ENCODE data around the gene MRPL11. TPM values are rescaled to one million over a fixed set of nuclear protein-coding genes. Genes with fewer than 3 reads are reported as not detected.

MRPL11 gene
- total and polyA plus RNA-seq, 2 of the 13 experiments (the other 11 are each of a cell fraction or from before 2014, with no cell fraction given) = 72.9 to 176 TPM

DNA sequence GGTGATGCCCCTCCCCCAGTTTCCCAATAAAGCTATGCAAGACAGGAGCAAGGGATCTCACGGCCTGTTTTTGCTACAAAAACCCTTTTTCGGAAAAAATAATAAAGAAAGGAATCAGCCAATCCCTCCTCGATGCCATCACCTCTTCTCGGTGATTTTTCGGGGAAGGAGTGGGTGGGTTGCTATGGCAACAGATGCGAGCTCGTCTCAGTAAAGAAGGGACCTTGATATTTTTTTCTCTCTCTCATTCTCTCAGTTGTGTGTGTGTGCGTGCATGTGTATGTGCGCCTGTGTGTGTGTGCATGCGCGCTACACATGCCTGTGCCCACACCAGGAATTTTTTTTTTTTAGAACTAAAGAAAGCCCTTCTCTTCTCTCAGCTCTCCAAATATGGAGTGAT lies 21.6 kb downstream of the MRPL11 start:
- no peak overlapping the region for H3K9ac ChIP-seq (ENCODE audit: insufficient read depth, low read depth, low read length)
- no peak for FAIRE-seq
- DNase-seq (ENCODE audit: low spot score) = no peak
- no peak overlapping the region for H3K27ac ChIP-seq (ENCODE audit: extremely low read length, insufficient read depth, low read length)
- H3K27me3 ChIP-seq (ENCODE audit: control insufficient read depth in 1 of 2, insufficient read depth in 2 of 2, low read length in 2 of 2) = peaks cover 0 to 26% of the 10 kb centered on the region in 2 experiments; a peak in 3 of 5 replicates
- CTCF ChIA-PET (ENCODE audit: low intra/inter-chr PET ratio, low total read pairs) = no interaction called here
- ATAC-seq = no peak
- H3K4me1 ChIP-seq (ENCODE audit: insufficient read depth, low read length) = no peaks in the 10 kb centered on the region
- TF ChIP-seq TARDBP (CRISPR knock-in tag; IDR thresholded peaks at IDR 0.05) (no peak), PTBP1 (IDR thresholded peaks at IDR 0.05; ENCODE audit: low read depth, low read length, poor library complexity, severe bottlenecking) (no peak), TMF1 (CRISPR knock-in tag; IDR thresholded peaks at IDR 0.05; ENCODE audit: low read depth) (no peak), RBFOX2 (IDR thresholded peaks at IDR 0.05; ENCODE audit: low read depth, low read length) (no peak), ZC3H4 (CRISPR knock-in tag; IDR thresholded peaks at IDR 0.05; ENCODE audit: borderline replicate concordance) (no peak), BHLHE40 (IDR thresholded peaks at IDR 0.05; ENCODE audit: low read length) (no peak), HDAC6 (IDR thresholded peaks at IDR 0.05; ENCODE audit: low read depth, low read length) (no peak), NFATC3 (CRISPR knock-in tag; IDR thresholded peaks at IDR 0.05) (no peak), ETV6 (CRISPR knock-in tag; conservative IDR thresholded peaks at IDR 0.05) (no peak), NFYC (CRISPR knock-in tag; IDR thresholded peaks at IDR 0.05) (no peak), GPN1 (CRISPR knock-in tag; IDR thresholded peaks at IDR 0.05; ENCODE audit: borderline replicate concordance) (no peak), ZNF3 (CRISPR knock-in tag; IDR thresholded peaks at IDR 0.05) (no peak)
- TF ChIP-seq, protein P1, sequence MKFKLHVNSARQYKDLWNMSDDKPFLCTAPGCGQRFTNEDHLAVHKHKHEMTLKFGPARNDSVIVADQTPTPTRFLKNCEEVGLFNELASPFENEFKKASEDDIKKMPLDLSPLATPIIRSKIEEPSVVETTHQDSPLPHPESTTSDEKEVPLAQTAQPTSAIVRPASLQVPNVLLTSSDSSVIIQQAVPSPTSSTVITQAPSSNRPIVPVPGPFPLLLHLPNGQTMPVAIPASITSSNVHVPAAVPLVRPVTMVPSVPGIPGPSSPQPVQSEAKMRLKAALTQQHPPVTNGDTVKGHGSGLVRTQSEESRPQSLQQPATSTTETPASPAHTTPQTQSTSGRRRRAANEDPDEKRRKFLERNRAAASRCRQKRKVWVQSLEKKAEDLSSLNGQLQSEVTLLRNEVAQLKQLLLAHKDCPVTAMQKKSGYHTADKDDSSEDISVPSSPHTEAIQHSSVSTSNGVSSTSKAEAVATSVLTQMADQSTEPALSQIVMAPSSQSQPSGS (CRISPR knock-in tag; IDR thresholded peaks at IDR 0.05) = no peak
- TF ChIP-seq, protein P2, sequence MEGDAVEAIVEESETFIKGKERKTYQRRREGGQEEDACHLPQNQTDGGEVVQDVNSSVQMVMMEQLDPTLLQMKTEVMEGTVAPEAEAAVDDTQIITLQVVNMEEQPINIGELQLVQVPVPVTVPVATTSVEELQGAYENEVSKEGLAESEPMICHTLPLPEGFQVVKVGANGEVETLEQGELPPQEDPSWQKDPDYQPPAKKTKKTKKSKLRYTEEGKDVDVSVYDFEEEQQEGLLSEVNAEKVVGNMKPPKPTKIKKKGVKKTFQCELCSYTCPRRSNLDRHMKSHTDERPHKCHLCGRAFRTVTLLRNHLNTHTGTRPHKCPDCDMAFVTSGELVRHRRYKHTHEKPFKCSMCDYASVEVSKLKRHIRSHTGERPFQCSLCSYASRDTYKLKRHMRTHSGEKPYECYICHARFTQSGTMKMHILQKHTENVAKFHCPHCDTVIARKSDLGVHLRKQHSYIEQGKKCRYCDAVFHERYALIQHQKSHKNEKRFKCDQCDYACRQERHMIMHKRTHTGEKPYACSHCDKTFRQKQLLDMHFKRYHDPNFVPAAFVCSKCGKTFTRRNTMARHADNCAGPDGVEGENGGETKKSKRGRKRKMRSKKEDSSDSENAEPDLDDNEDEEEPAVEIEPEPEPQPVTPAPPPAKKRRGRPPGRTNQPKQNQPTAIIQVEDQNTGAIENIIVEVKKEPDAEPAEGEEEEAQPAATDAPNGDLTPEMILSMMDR (CRISPR knock-in tag; IDR thresholded peaks at IDR 0.05) = no peak
- TF ChIP-seq, protein P3, sequence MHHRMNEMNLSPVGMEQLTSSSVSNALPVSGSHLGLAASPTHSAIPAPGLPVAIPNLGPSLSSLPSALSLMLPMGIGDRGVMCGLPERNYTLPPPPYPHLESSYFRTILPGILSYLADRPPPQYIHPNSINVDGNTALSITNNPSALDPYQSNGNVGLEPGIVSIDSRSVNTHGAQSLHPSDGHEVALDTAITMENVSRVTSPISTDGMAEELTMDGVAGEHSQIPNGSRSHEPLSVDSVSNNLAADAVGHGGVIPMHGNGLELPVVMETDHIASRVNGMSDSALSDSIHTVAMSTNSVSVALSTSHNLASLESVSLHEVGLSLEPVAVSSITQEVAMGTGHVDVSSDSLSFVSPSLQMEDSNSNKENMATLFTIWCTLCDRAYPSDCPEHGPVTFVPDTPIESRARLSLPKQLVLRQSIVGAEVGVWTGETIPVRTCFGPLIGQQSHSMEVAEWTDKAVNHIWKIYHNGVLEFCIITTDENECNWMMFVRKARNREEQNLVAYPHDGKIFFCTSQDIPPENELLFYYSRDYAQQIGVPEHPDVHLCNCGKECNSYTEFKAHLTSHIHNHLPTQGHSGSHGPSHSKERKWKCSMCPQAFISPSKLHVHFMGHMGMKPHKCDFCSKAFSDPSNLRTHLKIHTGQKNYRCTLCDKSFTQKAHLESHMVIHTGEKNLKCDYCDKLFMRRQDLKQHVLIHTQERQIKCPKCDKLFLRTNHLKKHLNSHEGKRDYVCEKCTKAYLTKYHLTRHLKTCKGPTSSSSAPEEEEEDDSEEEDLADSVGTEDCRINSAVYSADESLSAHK (CRISPR knock-in tag; IDR thresholded peaks at IDR 0.05; ENCODE audit: borderline replicate concordance) = no peak
- no peaks in the 10 kb centered on the region for H3K9me3 ChIP-seq (ENCODE audit: low read length)
- WGBS (ENCODE audit: low lambda C conversion rate) = 14% methylated on average over 11 of the region's 11 CpGs
- no peaks in the 10 kb centered on the region for H3K36me3 ChIP-seq (replicated peaks in 1 of 2; ENCODE audit: control insufficient read depth in 1 of 2, insufficient read depth in 2 of 2, low read length in 2 of 2)
- BruUV-seq (replicated peaks) = no TSS peak
- no peak overlapping the region for H3K4me2 ChIP-seq (ENCODE audit: low read depth, low read length)
- H3K4me3 ChIP-seq (replicated peaks in 1 of 3; ENCODE audit: insufficient read depth in 1 of 3, low read depth in 2 of 3, low read length in 3 of 3) = no peak overlapping the region
- intact Hi-C loops (cut with micrococcal nuclease; ENCODE audit: unreplicated experiment) (no loop called here), in situ Hi-C loops (cut with HindIII; ENCODE audit: extremely low pct_ligation_motif_present, low pct_unique_long_range_greater_than_20kb) (loop anchor here (25.0 kb wide), 1 partner anchor 420 kb away; the partner anchor contains the start of gene RCE1)
- H4K20me1 ChIP-seq (ENCODE audit: insufficient read depth, low read length) = peaks cover 18% of the 10 kb centered on the region
- H3K79me2 ChIP-seq (ENCODE audit: insufficient read depth, low read length) = no peaks in the 10 kb centered on the region
- POLR2A ChIA-PET = no interaction called here
- H2AFZ ChIP-seq (ENCODE audit: low read length) = no peak overlapping the region

All from HepG2 (cell line).